Stimulated activated CD8-positive, alpha-beta memory T cell treated with anti-CD3 and anti-CD28 coated beads, Interleukin-12 subunit alpha, Interleukin-12 subunit beta, amount 100 ng/mL, for 24 hours (primary cell): Measurements from ENCODE around the gene ANO5.

Source experiments
- DNase-seq: peaks from one replicate; pipeline ENCODE4 v3.0.0-alpha.2; 2020; ENCODE audit errors: extremely low read depth

ANO5 gene, protein sequence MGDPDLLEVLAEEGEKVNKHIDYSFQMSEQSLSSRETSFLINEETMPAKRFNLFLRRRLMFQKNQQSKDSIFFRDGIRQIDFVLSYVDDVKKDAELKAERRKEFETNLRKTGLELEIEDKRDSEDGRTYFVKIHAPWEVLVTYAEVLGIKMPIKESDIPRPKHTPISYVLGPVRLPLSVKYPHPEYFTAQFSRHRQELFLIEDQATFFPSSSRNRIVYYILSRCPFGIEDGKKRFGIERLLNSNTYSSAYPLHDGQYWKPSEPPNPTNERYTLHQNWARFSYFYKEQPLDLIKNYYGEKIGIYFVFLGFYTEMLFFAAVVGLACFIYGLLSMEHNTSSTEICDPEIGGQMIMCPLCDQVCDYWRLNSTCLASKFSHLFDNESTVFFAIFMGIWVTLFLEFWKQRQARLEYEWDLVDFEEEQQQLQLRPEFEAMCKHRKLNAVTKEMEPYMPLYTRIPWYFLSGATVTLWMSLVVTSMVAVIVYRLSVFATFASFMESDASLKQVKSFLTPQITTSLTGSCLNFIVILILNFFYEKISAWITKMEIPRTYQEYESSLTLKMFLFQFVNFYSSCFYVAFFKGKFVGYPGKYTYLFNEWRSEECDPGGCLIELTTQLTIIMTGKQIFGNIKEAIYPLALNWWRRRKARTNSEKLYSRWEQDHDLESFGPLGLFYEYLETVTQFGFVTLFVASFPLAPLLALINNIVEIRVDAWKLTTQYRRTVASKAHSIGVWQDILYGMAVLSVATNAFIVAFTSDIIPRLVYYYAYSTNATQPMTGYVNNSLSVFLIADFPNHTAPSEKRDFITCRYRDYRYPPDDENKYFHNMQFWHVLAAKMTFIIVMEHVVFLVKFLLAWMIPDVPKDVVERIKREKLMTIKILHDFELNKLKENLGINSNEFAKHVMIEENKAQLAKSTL

GRCh38 chr11:22192642-22193347, at the start of gene ANO5:
TSS of gene ANO5 (plus strand) at chr11:22193085. CDS start at chr11:22193493, 408 bp downstream.
- no peak for DNase-seq

GRCh38 chr11:22151649-22152197, 41.2 kb upstream of the ANO5 start:
- no peak for DNase-seq

GRCh38 chr11:22157531-22157930, 35.4 kb upstream of the ANO5 start:
- no peak for DNase-seq

- DNase-seq = no peak
Observed at GRCh38 chr11:22161489-22161888, 31.4 kb upstream of the ANO5 start.

- no peak for DNase-seq
Observed at GRCh38 chr11:22162756-22163155, 30.1 kb upstream of the ANO5 start.

DNA sequence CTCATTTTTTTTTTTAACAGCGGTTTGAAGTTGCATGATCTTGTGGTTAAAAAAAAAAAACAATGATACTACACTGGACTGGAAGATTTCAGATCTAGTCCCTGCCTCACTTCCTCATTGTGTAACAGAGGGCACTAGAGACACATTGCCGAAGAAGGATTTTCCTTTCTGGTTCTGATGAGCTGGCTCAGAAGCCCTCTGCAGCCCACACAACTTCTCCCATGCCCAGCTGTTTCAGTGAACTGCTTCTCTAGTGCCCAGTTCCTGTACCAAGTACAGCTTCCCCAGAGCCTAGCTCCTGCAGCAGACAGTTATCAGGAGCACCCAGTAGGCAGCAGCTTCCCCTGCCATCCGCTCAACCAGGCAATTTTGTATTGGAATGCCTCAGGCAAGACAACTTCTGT, 29.5 kb upstream of the ANO5 start:
- DNase-seq = no peak

- no peak for DNase-seq
Observed at GRCh38 chr11:22165087-22165486, 27.8 kb upstream of the ANO5 start.

DNA sequence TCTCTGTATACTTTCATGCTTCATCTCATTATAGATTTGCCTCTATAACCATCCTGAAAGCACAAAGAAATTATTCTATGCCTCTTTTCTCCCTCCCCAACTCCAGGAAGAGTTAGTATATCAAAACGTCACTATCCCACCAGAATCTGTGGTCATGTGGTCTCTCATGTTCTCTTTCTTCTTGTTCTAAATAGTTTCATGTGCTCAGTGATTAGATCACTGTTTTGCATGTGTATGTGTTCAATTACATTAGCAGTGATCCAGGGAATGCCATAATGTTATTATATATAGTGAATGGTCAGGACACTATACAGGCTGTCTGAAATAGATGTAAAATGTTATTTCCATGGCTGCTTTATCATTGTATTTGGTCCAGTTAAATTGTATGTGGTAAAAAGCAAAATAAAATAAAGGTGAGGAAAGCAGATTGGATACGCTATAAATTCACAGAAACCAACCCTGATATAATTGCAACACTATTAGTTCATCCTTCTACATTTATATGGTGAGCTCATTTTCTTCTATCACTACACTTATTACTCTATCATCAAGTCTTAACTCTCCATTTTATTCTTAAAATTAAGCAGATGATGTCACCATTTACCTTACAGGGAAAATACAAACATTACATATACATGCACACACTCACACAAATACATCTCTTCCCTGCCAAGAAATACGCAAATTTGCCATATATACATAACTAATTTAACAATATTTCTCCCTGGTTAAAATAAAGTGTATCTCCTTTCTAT, 26.9 kb upstream of the ANO5 start:
- no peak for DNase-seq

- DNase-seq = no peak
Observed at GRCh38 chr11:22169833-22170232, 23.1 kb upstream of the ANO5 start.

- no peak for DNase-seq
Observed at GRCh38 chr11:22173532-22173931, 19.4 kb upstream of the ANO5 start.

DNA sequence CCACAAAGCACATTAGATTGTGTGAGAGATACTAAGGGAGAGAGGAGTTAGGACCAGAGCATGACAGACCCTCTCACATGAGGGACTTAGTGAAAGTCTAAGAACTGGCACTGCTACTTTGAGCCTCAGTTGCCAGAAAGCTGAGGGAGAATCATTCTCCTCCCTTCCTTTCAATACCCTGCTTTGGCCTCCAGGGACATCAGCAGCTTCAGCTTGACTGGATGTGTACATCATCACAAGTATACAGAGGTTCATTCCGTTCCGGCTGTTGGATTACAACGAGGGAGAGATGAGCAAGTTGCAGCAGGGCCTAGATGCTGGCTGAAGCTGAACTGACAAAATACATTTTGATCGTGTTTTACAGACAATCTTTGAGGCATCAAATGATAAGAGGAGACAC, 15.7 kb upstream of the ANO5 start:
- DNase-seq = no peak

GRCh38 chr11:22179626-22180025, 13.3 kb upstream of the ANO5 start:
- DNase-seq = no peak

DNA sequence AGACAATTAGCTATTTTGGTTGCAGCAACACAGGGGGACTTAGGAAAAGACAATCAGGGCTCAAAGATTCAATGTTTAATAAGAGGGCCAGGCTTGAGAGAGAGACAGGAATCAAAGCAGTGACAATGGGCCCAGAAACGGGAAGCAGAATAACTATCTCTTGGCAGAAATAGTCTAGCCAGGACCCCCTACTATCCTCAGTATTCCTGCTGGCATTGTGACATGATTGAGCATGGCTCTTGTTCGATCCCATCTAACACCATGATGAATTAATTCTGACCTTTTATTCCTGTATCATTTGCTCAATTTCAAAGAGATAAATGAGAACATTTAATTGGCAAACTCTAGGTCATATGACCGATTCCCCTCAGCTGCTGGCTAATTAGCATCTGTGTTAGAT, 12.8 kb upstream of the ANO5 start:
- DNase-seq = no peak

DNA sequence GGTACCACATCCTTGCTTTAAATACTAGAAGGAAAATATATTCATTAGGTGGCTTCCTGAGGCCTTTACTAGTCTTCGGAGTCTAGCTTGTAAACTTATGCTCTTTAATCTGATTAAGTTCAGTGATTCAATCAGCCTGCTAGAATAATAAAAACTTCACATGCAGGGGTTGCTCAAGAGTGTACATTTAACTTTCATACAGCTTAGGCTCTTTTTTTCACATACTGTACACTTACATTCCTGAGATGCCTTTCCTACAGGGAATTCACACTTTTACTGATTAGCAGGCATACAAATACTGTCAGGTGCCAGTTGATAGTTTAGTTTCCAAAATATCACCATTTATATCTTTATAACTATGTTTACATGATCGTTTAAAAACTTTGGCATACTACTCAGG, 3.2 kb upstream of the ANO5 start:
- no peak for DNase-seq

DNA sequence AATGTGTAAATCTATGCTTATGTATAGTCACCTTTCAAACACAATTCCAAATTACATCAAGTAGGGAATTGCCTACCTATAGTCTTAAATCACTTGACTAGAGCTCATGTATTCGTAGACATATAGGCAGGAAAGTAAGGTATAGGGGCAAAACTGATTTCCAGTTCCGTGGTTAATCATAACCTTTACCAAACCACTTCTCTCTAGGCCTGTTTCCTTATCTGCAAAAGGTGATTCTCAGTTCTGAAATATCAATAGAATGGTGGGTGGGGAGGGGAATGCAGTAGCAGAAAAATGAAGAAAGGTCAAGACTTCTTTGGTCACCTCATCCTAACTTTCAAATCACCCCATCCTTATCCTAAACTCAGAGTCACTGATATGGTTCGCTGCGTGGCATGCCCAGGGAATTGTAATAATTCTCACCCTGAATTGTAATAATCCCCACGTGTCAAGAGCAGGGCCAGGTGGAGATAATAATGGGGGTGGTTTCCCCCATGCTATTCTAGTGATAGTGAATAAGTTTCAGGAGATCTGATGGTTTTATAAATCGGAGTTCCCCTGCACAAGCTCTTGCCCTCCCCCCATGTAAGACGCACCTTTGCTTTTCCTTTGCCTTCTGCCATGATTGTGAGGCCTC, 1.9 kb upstream of the ANO5 start:
- no peak for DNase-seq

DNA sequence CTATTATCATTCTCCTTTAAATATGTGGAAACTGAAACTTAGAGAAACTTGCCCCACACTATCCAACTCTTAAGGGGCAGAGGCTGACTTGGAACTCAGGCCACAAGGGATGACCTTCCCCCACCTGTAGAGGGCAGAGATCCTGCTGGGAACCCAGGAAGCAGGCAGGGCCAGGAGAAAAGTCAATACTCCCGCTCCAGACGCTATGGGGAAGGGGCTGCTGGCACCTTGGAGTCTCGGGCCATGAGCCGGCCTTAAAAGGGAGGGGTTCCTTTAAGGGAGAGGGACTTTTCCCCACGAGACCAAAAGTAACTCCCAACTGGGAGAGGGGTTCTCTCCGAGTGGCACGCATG, 620 bp upstream of the ANO5 start:
- no peak for DNase-seq

GRCh38 chr11:22193348-22194051, 615 bp downstream of the ANO5 start:
- DNase-seq = no peak

DNA sequence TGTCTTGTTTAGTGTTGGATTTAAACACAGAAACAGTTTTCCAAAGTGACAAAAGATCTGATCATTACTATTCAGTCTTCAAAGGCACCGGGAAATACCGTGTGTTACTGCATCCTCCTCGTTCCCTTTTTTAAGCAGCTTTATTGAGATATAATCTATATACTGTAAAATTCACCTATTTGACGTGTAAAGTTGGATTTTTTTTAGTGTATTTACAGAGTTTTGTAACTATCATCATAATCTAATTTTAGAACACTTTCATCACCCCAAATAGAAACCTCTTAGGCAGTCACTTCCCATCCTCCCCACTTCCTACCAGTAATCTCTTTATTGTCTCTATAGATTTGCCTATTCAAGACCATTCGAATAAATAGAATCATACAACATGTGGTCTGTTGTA, 1.4 kb downstream of the ANO5 start:
- DNase-seq = no peak

DNA sequence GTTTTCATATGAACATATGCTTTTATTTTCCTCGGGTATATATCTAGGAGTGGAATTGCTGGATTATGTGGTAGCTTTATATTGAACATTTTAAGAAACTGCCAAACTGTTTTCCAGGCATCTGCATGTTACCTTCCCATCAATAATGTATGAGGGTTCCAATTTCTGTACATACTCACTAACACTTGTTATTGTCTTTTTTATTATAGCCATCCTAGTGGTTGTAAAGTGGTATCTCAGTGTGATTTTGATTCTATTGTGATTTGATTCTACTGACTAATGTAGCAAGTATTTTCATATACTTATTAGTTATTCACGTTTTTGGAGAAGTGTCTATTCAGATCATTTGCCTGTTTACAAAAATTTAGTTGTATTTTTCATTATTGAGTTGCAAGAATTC, 2.0 kb downstream of the ANO5 start:
- DNase-seq = no peak
